OCI-LY3 (cell line): ENCODE data around the gene NID1.

ENCODE experiments used
- CTCF ChIP-seq: fragments of 200-600, 300-600 bp; sonication (generic); IDR thresholded peaks from 2 replicates; pipeline ENCODE4 v1.5.1; 2014; ENCODE audit warnings: antibody characterized with exemption, low read length, low read depth
- EZH2phosphoT487 ChIP-seq: fragments of 200-600 bp; shearing (Covaris generic); IDR thresholded peaks from 2 replicates; pipeline ENCODE4 v1.6.1; 2018; ENCODE audit warnings: antibody characterized with exemption, mixed run types, low read depth

DNA sequence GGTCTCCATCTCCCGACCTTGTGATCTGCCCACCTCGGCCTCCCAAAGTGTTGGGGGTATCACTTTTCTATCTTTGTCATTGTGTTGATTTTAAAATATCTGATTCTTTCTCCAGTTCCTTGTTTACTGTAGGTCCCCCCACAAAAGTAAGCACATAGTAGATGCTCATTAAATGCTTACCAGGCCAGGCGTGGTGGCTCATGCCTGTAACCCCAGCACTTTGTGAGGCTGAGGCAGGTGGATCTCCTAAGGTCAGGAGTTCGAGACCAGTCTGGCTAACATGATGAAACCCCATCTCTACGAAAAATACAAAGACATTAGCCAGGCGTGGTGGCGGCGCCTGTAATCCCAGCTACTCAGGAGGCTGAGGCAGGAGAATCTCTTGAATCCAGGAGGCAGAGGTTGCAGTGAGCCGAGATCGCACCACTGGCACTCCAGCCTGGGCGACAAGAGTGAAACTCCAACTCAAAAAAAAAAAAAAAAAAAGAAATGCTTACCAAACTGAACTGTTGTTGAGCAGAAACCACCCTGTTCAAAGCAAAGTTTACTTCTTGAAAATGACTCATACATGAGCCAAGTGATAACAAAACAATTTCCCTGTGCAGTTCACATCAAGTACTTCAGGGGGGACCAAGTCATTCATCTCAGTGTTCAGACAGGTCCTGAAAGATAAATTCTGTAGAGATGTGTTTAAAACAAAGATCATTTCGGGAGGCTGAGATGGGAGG, 24.3 kb upstream of the NID1 start:
- no peak for TF ChIP-seq CTCF
- no peak for TF ChIP-seq EZH2phosphoT487
